Gastrocnemius medialis (tissue), 4 donors: ENCODE measurements around the gene ZSWIM7.

Source experiments
- CTCF ChIP-seq, 5 experiments: fragments of 450-650 bp in 3 of 5; fragments of 200-600 bp in 2 of 5; sonication (generic) in 2 of 5; IDR thresholded peaks in 4 of 5; conservative IDR thresholded peaks in 1 of 5; 1 replicate in 4 of 5; 2 replicates in 1 of 5; pipeline ENCODE4 v1.5.1; 2016 to 2019; ENCODE audit warnings: antibody characterized with exemption in 5 of 5, mild to moderate bottlenecking in 3 of 5, moderate library complexity in 3 of 5
- POLR2A ChIP-seq, 2 donors: fragments of 450-650 bp; IDR thresholded peaks; one replicate each; pipeline ENCODE4 v1.6.1; 2017; ENCODE audit warnings: antibody characterized with exemption in 2 of 2, mild to moderate bottlenecking in 2 of 2, moderate library complexity in 2 of 2

- TF ChIP-seq CTCF (IDR thresholded peaks at IDR 0.05 in 4 of 5, conservative IDR thresholded peaks at IDR 0.05 in 1 of 5), result no peak
- TF ChIP-seq POLR2A (IDR thresholded peaks at IDR 0.05), result no peak
These were observed 45.3 kb downstream of the ZSWIM7 start for GRCh38 chr17:15954222-15954621.
